SHP77 (cell line): ENCODE measurements around the gene CFAP100.

Source experiments
- DNase-seq, 2 experiments: peaks; one replicate each; lab custom pipeline; 2025; lab: John Stamatoyannopoulos, UW

Gene CFAP100

DNA sequence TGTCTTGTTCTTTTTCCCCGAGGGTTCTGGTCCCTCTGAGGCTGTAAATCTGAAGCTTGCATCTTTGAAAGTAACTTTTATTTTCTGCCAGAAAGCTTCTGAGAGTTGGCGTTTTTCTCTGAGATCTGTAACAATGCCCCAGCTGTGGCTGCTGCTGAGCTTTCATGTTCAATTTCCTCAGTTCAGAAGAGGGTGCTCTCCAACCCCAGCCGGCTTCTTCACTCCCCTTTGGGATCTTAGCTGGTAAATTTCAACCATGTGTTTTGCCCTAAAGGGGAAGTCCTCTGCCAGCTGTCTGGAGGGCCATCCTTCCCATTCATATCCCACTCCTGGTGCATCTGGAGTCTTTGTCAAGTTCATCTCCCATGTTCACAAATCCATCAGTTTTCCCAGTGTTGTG, 18.3 kb upstream of the CFAP100 start:
- no peak for DNase-seq

DNA sequence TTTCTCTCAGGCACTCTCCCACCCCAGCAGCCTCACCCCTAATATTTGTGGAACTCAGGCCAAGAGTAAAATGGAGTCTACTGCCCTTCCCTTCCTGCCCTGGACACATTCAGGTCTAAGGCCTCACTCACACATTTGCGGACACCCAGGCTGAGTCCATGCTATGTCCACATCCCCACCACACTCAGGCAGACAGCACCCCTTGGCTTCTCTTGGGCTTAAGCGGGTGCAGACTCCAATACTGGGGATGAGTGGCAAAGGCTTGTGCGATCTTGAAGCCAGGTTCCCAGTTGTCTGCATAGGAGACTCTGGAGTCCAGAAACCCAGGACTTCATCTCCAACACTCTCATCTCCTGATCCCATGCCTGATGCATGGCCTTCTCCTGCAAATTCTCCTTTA, 17.5 kb upstream of the CFAP100 start:
- no peak for DNase-seq

DNA sequence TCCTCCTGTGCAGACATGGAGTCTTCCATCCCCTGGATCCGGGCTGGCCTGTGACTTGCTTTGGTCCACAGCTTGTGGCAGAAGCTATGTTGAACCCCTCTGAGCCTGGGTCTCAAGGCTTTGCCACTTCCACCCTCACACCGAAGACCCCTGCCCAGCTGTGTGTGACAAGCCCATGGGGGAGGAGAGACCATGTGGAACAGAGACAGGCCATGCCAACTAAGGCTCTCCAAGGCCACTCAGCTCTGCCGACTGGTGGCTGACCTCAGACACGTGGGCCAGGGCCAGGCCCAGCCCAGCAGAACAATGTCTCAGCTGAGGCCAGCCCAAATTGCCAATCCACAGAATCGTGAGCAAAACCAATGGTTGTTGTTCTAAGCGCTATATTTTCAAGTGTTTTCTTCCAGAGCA, 16.4 kb upstream of the CFAP100 start:
- no peak for DNase-seq

DNA sequence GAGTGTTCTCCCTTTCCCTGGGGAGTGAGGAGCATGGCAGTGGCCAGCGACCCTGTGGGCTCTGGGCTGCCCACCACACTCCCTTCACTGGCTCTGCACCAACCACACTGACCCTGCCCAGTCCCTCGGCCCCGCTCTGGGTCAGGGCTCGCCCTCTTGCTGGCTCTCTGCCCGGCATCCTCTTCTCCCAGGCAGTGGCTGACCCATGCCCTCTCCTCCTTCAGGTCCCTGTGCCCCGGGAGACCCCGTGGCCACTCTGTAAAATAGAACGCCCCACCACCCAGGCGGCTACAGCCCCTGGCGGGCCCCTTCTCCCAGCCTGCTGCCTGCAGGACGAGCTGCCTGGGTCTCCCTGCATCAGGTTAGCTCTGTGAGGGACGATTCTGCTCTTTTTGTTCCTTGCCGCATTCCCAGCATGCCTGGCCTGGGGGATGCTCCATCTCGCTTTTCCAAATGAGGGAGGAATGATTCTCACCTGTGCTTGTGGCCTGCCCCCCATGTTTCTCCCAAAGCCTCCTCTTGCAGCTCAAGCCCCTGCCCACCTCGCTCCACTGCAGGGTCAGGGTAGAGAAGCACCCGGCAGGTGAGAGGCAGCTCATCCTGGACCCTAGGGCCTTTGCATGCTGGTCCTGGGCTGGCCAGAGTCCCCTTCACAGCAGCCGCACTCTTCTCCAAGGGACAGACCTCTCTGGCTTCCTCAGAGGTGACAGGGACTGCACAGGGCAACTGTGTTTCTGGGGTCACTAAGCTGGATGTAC, 14.5 kb upstream of the CFAP100 start:
- DNase-seq: no peak

DNA sequence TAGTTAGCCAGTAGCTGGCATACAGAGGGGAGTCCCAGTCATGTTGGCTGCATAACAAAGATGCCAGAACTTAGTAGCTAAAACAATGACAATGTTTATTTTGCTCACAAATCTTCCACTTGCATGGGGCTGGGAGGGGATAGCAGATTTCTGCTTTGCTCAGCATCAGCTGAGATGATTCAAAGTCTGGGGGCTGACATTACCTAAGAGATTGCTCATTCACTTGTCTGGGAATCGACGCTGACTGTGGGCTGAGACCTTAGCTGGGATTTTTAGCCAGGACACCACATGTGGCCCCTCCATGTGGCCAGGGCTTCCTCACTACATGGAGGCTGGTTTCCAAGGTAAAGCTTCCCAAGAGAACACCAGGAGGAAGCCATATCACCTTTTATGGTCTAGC, 12.7 kb upstream of the CFAP100 start:
- no peak for DNase-seq

DNA sequence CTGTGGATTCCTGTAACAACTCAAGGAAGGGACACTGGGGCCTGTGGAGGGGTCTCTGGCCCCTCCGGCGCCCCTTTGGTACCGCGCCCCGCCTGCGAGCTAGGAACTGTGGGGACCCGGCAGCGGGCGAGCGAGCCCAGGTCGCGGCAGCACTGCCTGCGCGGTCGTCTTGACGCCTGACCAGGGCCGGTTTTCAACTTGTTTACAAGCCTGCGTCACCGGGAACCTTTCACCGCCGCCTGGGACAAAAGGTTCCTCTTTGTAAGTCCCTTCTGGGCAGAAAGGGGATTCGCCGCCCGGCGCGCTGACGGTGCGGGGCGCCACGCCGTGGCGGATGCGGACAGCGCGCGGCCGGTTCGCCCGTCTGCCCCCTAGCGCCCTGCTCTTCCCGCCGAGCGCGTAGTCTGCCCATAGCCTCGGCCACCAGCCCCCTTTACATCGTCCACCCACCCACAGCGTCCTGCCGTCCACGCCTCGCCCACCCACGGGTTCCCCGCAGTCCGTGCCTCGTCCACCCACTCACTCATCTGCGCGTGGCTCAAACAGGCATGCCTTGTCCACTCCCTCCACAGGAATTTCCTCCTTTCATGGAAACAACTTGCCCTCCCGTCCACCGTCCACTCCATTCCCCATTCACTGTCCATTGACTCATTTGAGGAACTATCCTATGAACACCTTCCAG, 5.5 kb upstream of the CFAP100 start:
- peak; percentile 83 for DNase-seq

DNA sequence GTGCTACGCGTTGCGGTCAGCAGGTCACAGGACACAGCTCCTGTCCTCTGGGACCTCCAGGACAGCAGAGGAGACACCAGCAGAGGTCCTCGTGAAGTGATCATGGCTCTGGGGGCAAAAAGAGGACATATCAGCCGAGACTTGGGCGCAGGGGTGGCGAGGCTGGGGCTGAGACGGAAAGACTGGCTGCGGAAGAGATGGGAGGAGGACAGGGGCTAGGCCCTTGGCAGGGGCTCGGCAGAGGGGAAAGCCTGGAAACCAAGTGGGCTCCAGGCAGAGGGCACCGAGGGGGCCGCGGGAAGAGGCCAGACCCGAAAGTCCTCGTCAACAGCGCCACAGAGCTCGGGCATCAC, 4.9 kb upstream of the CFAP100 start:
- DNase-seq: no peak

DNA sequence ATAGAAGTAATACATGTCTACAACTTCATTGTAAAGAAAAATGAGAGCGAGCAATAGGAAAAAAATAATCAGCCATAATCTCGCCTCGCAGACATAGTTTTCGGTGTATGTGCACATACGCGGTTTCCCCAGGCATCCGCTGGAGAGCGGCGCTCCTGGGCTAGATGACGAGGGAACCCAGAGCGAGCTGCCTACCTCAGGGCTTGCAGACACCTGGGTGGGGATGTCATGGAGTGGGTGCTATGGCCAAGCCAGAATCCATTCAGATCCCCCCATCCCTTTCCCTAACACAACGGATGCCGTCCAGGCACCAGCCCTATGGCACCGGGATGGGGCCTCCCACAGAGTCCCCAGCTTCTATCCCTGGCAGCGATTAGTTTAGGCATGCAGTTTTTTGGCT, 4.5 kb upstream of the CFAP100 start:
- no peak for DNase-seq

DNA sequence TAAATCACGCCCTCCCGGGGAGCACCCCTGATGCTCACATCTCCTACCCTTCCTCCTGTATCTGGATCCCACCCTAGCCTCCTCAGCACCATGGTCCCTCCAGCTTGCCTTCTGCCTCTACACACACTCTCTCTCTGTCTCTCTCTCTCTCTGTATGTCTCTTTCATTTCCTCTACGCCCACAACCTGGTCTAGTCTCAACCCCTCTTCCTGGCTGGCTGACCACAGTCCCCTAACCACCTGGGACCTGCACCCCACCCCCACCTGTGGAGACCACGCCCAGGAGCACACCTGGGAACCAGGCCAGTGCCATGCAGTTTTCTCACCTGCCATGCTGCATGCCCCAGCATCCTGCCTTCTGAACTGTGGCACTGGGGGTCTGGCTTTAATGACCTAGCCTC, 4.0 kb upstream of the CFAP100 start:
- no peak for DNase-seq

DNA sequence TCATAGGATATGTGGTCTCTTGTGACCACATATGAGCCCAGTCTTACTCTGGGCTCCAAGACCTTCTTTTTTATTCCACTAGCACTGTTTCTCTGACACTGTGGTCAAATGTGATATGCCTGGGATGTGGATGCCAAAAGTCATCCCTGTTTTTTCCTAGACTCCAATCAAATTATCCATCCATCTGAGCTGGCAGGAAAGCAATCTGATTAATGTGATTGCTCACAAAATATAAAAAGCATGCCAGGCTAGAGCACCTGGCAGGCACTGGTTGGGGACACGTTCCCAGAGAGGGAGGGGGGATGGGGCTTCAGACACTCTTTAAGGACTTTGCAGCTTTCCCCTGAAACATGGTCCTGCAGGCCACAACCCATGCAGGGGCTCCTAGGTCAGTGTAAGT, 3.1 kb upstream of the CFAP100 start:
- no peak for DNase-seq

DNA sequence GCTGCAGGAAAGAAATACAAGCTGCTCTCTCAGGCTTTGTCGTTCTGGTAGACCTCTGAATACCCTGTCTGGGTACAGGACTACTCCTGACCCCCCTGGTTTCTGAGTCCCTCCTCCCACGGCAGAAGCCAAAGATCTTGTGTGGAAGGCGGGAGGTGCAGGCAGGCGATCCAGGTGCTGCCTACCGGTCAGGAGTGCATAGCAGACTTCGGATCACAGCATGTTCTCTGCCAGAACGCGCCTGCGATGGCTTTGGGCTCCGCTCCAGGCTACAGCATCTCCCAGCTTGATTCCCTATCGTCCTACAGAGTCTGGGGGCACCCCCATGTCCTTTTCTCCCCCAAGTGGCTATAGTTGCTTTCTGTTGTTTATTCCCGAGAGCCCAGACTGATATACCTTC, 2.5 kb upstream of the CFAP100 start:
- DNase-seq: no peak

DNA sequence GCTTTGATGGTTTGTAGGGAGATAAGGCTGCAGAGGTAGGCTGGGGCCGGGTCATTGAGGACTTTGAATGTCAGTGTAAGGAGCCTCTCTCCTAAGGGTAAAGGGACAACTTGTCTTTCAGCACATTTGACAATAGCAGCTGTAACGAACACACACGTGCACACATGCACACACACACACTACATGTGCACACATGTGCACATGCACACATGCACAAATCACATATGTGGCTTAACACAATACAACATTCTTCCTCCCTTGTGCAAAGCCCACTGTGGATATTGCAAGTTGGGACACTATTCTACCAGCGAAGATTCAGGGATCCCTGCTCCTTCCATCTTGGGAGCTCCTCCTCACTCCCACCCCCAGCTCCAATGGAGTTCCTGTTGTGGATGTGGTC, 1.1 kb upstream of the CFAP100 start:
- DNase-seq: no peak

DNA sequence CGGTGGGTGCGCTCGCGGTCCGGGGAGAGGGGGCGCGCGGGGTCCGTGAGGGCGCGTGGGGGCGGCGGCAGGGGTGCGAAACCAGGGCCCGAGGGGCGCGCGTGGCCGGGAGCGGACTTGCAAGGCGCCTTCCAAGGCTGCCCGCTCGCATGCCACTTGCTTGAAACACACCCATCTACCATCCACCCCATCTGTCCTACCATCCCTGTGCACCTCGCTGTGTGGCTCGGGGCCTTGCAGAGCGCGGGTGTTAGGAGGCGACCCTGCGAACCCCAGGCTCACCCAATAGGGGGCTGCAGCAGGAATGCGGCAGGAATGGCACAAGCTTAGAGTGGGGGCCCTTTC, 240 bp downstream of the CFAP100 start:
- DNase-seq: no peak

DNA sequence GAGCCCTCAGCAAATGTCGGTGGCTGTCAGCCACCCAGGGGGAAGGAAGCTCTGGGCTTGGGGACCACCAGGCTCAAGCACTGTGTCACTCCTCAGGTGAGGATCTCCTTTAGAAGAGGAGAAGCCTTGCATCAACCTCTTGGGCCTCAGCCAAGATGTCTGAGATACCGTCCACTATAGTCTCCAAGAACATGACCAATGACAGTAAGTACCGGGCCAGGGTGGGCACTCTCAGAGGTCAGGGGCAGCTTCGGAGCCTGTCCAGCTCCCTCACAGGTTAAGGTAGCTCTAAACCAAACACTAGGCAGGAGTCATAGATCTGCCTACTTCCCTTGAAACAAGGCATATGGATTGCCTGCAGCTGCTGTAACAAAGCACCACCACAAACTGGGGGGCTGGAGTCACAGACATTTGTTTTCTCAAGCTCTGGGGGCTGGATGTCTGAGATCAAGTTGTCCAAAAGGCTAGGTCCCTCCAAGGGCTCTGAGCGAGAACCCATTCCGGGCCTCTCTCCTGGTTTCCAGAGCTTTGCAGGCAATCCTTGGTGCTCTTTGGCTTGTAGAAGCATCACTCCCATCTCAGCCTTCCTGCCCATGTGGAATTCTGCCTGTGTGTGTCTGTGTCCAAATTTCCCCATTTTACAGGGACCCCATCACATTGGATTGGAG, 1.3 kb downstream of the CFAP100 start:
- DNase-seq: no peak

DNA sequence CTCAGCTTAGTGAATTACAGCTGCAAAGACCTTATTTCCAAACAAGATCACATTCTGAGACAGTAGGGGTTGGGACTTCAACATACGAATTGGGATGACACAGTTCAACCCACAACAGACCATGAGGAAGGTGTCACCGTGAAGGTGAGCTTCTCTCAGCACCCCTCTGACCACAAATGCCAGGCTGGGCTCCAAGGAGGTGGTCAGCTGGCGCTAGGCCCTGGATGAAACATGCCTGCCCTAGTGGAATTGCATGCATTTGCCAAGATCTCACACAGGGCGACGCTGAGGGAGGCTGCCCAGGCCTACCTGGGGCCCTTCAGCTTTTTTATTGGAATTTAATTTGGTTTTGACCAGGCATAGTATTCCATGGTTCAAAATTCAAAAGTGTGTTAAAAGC, 1.8 kb downstream of the CFAP100 start:
- no peak for DNase-seq

DNA sequence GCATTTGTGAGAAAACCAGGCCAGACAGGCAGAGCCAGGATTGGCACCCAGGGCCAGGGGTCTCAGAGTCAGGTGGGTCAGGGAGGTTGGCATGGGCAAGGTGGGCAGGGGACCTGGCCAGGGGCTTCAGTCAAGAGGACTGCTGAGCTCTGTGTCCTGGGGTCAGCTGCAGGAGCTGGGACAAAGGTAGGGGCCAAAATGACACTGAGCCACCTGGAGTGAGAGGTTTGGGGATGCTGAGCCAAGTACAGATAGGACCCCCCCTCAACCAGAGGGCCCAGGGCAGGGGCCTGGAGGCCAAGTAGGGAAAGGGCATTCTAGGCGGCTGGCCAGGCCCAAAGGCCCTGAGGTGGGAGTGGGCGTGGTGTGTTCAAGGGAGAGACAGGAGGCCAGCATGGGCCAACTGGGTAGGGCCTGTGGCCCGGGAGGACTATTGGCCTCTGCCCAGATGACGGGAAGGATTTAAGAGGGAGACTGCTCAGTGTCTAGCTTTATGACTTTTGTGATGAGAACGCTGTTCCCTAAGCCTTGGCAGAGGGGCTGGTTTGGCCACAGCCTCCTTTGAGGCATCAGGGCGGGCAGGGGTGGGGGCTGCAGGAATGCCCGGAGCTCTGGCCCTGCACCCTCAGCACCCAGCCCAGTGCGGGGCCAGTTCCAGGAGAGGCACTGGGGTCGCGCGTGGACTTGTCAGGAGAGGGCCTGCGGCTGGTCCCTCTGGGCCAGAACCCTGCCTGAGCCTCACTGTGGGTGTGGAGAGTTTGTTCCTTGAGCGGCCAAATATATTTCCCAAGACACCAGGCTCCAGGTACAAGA, 3.1 kb downstream of the CFAP100 start:
- no peak for DNase-seq

DNA sequence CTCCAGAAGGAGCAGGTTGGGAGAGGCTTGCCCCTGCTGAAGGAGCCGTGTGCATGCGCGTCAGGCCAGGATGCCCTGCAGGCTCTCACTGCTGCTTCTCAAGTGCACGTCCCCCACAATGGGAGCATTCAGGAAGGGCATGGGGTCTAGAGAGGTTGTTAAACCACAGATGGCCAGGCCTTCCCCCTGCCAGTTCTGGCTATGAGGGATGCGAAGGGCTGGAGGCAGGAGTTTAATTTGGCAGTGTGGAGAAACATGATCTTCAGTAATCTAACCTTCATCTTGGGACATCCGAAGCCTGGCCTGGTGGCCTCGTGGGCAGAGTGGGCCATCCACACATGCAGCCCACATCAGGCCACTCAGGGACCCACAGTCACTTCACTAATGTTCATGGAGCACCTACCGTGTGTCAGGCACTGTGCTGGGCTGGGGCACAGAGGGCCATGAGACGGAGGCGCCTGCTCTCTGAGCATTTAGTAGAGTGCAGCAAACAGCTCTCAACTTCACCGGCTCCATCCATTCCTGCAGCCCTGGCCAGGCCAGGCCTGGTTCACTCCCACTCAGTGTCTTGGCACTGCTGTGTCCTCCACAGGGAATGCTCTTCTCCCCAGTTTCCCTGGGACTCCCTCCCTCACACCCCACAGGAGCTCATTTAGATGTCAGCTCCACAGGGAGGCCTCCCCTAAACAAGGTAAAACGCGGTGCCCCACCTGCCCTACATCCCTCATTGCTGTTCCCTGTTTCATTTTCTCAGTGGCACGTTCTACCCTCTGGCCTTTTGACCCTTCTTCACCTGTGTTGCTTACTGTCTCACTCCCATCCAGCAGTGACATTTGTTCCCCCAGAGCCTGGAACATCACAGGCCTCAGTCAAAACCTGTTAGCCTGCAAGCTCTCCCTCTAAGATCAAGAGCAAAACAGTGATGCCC, 4.0 kb downstream of the CFAP100 start:
- no peak for DNase-seq

DNA sequence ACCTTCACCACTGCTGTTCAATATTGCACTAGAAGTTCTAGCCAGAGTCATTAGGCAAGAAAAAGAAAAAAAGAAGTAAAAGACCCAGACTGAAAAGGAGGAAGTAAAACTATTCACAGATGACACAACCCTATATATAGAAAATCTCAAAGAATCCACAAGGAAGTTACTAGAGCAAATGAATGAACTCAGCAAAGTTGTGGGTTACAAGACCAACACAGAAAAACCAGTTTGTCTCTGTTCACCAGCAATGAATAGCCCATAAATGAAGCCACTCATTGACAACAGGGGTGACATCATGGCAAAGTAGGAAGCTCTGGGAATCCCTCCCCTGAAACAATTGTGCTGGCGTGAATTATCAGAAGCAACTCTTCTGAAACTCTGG, 4.6 kb downstream of the CFAP100 start:
- DNase-seq: no peak

DNA sequence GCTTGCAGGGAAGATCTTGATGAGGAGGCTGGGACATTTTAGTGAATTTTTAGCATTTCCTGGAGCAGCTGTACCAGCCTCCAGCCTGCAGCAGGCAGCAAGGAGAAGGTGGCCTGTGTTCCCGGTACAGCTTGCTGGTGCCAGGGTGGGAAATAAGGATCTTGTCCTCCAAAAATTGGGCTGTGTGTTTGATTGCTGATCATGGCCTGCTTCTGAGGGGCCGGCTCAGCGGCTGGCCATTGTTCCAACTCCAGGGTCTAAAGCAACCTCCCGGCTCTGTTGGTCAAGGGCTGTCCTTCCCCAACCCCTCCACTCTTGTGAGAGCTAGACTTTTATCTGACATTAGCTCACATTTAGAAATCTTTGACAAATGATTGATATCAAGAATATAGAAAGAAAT, 5.0 kb downstream of the CFAP100 start:
- no peak for DNase-seq

DNA sequence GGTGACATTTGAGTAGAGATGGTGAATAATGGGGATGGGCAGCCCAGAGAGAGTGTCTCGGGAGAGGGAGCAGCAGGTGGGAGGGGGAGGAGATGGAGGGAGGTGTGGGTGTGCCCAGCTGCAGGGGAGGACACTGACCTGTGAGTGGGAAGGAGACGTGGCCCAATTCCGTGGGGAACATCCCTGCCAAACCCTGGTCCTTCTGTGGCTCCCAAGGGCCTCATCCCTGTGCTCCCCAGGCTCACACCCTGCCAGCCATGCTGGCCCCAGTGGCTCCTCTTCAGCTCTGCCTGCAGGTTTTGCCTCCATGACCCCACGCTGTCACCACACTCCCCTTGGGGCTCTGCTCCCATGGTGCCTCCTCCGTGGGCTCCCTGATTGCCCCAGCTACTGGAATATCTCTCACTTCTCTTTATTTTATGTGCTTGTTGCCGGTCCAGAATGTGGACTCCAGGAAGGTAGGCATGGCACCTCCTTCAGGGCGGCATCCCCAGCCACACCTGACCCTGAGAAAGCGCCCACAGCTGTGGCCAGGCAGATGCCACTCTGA, 7.0 kb downstream of the CFAP100 start:
- DNase-seq: no peak

DNA sequence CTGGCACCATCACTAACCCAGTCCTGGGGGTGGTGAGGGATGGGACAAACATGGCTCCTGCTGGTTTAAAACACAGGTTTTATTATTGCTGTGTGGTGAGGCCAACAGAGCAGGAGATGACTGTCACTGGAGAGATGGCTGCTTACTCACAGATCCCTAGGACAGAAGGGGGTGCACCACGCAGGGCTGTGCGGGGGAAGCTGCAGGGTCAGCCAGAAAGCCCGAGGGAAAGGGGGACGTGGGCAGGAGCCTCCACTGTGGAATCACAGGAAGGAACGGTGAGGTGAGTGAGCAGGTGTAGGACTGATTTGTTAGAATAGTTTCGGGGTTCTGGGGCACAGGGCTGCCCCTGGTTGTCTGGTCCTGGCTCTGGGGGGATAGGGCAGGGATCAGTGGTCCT, 7.5 kb downstream of the CFAP100 start:
- no peak for DNase-seq
